HepG2 (cell line): ENCODE results near the gene CUL9. TPM values are rescaled to one million over a fixed set of nuclear protein-coding genes. Genes with fewer than 3 reads are reported as not detected.

Experiments used
- CBX2 ChIP-seq, 2 experiments: fragments of 200-600 bp in 1 of 2; sonication (generic); formaldehyde crosslinking in 1 of 2; IDR thresholded peaks; 2 replicates each; pipeline versions ENCODE4 v1.7.0 to v1.8.1; 2018 to 2022; ENCODE audit warnings: low read depth in 2 of 2, low read length in 1 of 2, mild to moderate bottlenecking in 1 of 2, missing genetic modification reagents in 1 of 2
- FOXK2 ChIP-seq: fragments of 450-650 bp; IDR thresholded peaks from 2 replicates; pipeline ENCODE4 v1.6.1; 2016
- HNRNPK ChIP-seq: fragments of 200-400 bp; formaldehyde crosslinking; IDR thresholded peaks from 2 replicates; pipeline ENCODE4 v1.6.1; 2018; ENCODE audit warnings: low read length, low read depth, moderate library complexity, mild to moderate bottlenecking; ENCODE audit not compliant: poor library complexity, severe bottlenecking
- KDM6A ChIP-seq: IDR thresholded peaks from 2 replicates; pipeline ENCODE4 v1.6.1; 2016; ENCODE audit warnings: low read depth
- MIER2 ChIP-seq: IDR thresholded peaks from 2 replicates; pipeline ENCODE4 v1.6.1; 2016; ENCODE audit warnings: missing biosample characterization, missing genetic modification reagents
- NCOA1 ChIP-seq: sonication (generic); formaldehyde crosslinking; IDR thresholded peaks from 2 replicates; pipeline ENCODE4 v1.9.0; 2021; ENCODE audit warnings: missing genetic modification reagents
- NFE2L1 ChIP-seq: sonication (generic); formaldehyde crosslinking; IDR thresholded peaks from 2 replicates; pipeline ENCODE4 v1.4.0; 2020; ENCODE audit warnings: missing genetic modification reagents, mild to moderate bottlenecking, borderline replicate concordance
- NFE2L2 ChIP-seq: fragments of 150-350 bp; IDR thresholded peaks from 2 replicates; pipeline ENCODE4 v1.6.1; 2014; ENCODE audit warnings: low read length
- PITX1 ChIP-seq: sonication (generic); formaldehyde crosslinking; IDR thresholded peaks from 2 replicates; pipeline ENCODE4 v1.5.1; 2020; ENCODE audit warnings: mild to moderate bottlenecking, missing genetic modification reagents
- POGK ChIP-seq: sonication (generic); formaldehyde crosslinking; conservative IDR thresholded peaks from 2 replicates; pipeline ENCODE4 v1.8.0; 2022; ENCODE audit warnings: mild to moderate bottlenecking, moderate library complexity, missing genetic modification reagents
- REL ChIP-seq: sonication (generic); formaldehyde crosslinking; conservative IDR thresholded peaks from 2 replicates; pipeline ENCODE4 v1.8.0; 2022; ENCODE audit warnings: mild to moderate bottlenecking, missing genetic modification reagents, moderate library complexity
- REPIN1 ChIP-seq: sonication (generic); formaldehyde crosslinking; IDR thresholded peaks from 2 replicates; pipeline ENCODE4 v1.8.0; 2022; ENCODE audit warnings: missing genetic modification reagents, low read depth, mild to moderate bottlenecking, borderline replicate concordance
- SALL1 ChIP-seq: sonication (generic); formaldehyde crosslinking; IDR thresholded peaks from 2 replicates; pipeline ENCODE4 v1.8.0; 2022; ENCODE audit warnings: mild to moderate bottlenecking, missing genetic modification reagents
- SIX4 ChIP-seq: sonication (generic); formaldehyde crosslinking; IDR thresholded peaks from 2 replicates; pipeline ENCODE4 v1.4.0; 2020; ENCODE audit warnings: missing genetic modification reagents
- TGIF2 ChIP-seq: IDR thresholded peaks from 2 replicates; pipeline ENCODE4 v1.6.1; 2016; ENCODE audit warnings: control low read depth, missing compliant biosample characterization
- ZMYM4 ChIP-seq: sonication (generic); formaldehyde crosslinking; IDR thresholded peaks from 2 replicates; pipeline ENCODE4 v1.8.1; 2023; ENCODE audit warnings: mild to moderate bottlenecking, missing genetic modification reagents
- ZNF24 ChIP-seq: fragments of 450-650 bp; IDR thresholded peaks from 2 replicates; pipeline ENCODE4 v1.6.1; 2017; ENCODE audit warnings: antibody characterized with exemption, mild to moderate bottlenecking
- ZNF512 ChIP-seq: sonication (generic); formaldehyde crosslinking; IDR thresholded peaks from 2 replicates; pipeline ENCODE4 v1.4.0; 2020; ENCODE audit warnings: mild to moderate bottlenecking, missing genetic modification reagents
- ZNF589 ChIP-seq: sonication (generic); formaldehyde crosslinking; conservative IDR thresholded peaks from 2 replicates; pipeline ENCODE4 v1.8.0; 2022; ENCODE audit warnings: mild to moderate bottlenecking, moderate library complexity, missing genetic modification reagents
- ZNF644 ChIP-seq: IDR thresholded peaks from 2 replicates; pipeline ENCODE4 v1.6.1; 2016; ENCODE audit warnings: low read depth
- ZNF777 ChIP-seq: sonication (generic); formaldehyde crosslinking; IDR thresholded peaks from 2 replicates; pipeline ENCODE4 v1.4.0; 2020; ENCODE audit warnings: missing genetic modification reagents
- ZNF784 ChIP-seq: sonication (generic); formaldehyde crosslinking; IDR thresholded peaks from 2 replicates; pipeline ENCODE4 v1.5.1; 2020; ENCODE audit warnings: missing genetic modification reagents, mild to moderate bottlenecking, borderline replicate concordance
- polyA plus RNA-seq, 8 experiments: library from polyadenylated mRNA; depleted of rRNA in 3 of 8; stranded (reverse) in 7 of 8; unstranded in 1 of 8; fragments of >200 nt; fragmentation: Illumina TruSeq in 4 of 8; extraction: Trizol in 4 of 8; gene quantifications; 2 replicates each; pipeline versions ENCODE4 v1.2.1 to v1.2.3, GENCODE V29; 2011 to 2016; ENCODE audit warnings: low read depth in 4 of 8, missing spikeins in 1 of 8, mixed read lengths in 1 of 8; ENCODE audit not compliant: insufficient read depth in 1 of 8
- total RNA-seq, 5 experiments: library from RNA; depleted of rRNA; stranded (reverse); fragments of >200 nt; fragmentation: Illumina TruSeq; extraction: Trizol; gene quantifications; 2 replicates each; pipeline ENCODE4 v1.2.3, GENCODE V29; 2016; ENCODE audit warnings: low read depth in 1 of 5
- TF ChIP-seq, protein P1 (sequence below): sonication (generic); formaldehyde crosslinking; IDR thresholded peaks from 2 replicates; pipeline ENCODE4 v1.4.0; 2020; ENCODE audit warnings: missing genetic modification reagents
- TF ChIP-seq, protein P2 (sequence below): sonication (generic); formaldehyde crosslinking; IDR thresholded peaks from 2 replicates; pipeline ENCODE4 v1.4.0; 2020; ENCODE audit warnings: missing genetic modification reagents, mild to moderate bottlenecking, borderline replicate concordance

Gene CUL9
- total and polyA plus RNA-seq, 2 of the 13 experiments (the other 11 are each of a cell fraction or from before 2014, with no cell fraction given) = 11.4 to 13.7 TPM

GRCh38 chr6:43262000-43262779 is 80.2 kb downstream of the CUL9 start (continued):
- TF ChIP-seq, protein P1, sequence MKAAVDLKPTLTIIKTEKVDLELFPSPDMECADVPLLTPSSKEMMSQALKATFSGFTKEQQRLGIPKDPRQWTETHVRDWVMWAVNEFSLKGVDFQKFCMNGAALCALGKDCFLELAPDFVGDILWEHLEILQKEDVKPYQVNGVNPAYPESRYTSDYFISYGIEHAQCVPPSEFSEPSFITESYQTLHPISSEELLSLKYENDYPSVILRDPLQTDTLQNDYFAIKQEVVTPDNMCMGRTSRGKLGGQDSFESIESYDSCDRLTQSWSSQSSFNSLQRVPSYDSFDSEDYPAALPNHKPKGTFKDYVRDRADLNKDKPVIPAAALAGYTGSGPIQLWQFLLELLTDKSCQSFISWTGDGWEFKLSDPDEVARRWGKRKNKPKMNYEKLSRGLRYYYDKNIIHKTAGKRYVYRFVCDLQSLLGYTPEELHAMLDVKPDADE (CRISPR knock-in tag) = no peak
- TF ChIP-seq MIER2 (CRISPR knock-in tag) (no peak), POGK (CRISPR knock-in tag) (no peak; the same call in 1 of the 2 replicates), ZNF784 (0 out of 2 replicates have a peak, but pooled peaks have one; percentile 40), KDM6A (peak; percentile 30; the same call in 1 of the 2 replicates), FOXK2 (no peak), NFE2L2 (no peak), REPIN1 (peak; percentile 80; the same call in 1 of the 2 replicates), SALL1 (peak; percentile 68), SIX4 (CRISPR knock-in tag) (no peak), CBX2 (IDR thresholded peaks at IDR 0.05; ENCODE audit: low read depth, low read length) (no peak), CBX2 (CRISPR knock-in tag; IDR thresholded peaks at IDR 0.05; ENCODE audit: low read depth) (no peak), NCOA1 (CRISPR knock-in tag) (no peak), PITX1 (CRISPR knock-in tag) (peak; percentile 69; the same call in 1 of the 2 replicates), NFE2L1 (CRISPR knock-in tag) (no peak), ZMYM4 (CRISPR knock-in tag) (peak; percentile 55; the same call in 1 of the 2 replicates), ZNF512 (CRISPR knock-in tag) (no peak), ZNF644 (CRISPR knock-in tag) (peak; percentile 92), ZNF777 (no peak), REL (CRISPR knock-in tag) (no peak), ZNF24 (peak; percentile 77), HNRNPK (no peak), TGIF2 (no peak), ZNF589 (CRISPR knock-in tag) (no peak)
- TF ChIP-seq, protein P2, sequence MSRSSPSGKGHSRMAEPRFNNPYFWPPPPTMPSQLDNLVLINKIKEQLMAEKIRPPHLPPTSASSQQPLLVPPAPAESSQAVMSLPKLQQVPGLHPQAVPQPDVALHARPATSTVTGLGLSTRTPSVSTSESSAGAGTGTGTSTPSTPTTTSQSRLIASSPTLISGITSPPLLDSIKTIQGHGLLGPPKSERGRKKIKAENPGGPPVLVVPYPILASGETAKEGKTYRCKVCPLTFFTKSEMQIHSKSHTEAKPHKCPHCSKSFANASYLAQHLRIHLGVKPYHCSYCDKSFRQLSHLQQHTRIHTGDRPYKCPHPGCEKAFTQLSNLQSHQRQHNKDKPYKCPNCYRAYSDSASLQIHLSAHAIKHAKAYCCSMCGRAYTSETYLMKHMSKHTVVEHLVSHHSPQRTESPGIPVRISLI (CRISPR knock-in tag) = no peak; the same call in 1 of the 2 replicates
